Fibroblast of skin of scalp (primary cell): ENCODE data around the gene ABR.
A peak's percentile ranks its signal among the peaks of the same experiment; 100 is the strongest.
"Not testable (repeated sequence)": the region's sequence is repeated elsewhere in the genome, so short reads cannot be mapped to it uniquely, and the experiment has no call there.

Experiments used
- DNase-seq: peaks from one replicate; pipeline ENCODE4 v3.0.0-alpha.2; 2013

Gene ABR

GRCh38 chr17:1173432-1174262 is 6.1 kb downstream of the ABR start:
- DNase-seq = no peak

- DNase-seq = no peak
These were observed 7.8 kb downstream of the ABR start for GRCh38 chr17:1171953-1172352.

GRCh38 chr17:1170739-1171138 is 9.0 kb downstream of the ABR start:
- no peak for DNase-seq

GRCh38 chr17:1169929-1170312 is 9.9 kb downstream of the ABR start:
- no peak for DNase-seq

- no peak for DNase-seq
These were observed 10.4 kb downstream of the ABR start for GRCh38 chr17:1169221-1169928.

GRCh38 chr17:1168533-1169220 is 11.1 kb downstream of the ABR start:
- no peak for DNase-seq

GRCh38 chr17:1166276-1166675 is 13.5 kb downstream of the ABR start:
- DNase-seq = no peak

- no peak for DNase-seq
These were observed 13.9 kb downstream of the ABR start for GRCh38 chr17:1165836-1166235.

- no peak for DNase-seq
These were observed 14.7 kb downstream of the ABR start for GRCh38 chr17:1164935-1165556.

GRCh38 chr17:1162116-1162855 is 17.5 kb downstream of the ABR start:
- no peak for DNase-seq

GRCh38 chr17:1160591-1161390 is 19.0 kb downstream of the ABR start:
- DNase-seq = no peak

- peak; percentile 46 for DNase-seq
These were observed 20.2 kb downstream of the ABR start for GRCh38 chr17:1159431-1160180.

GRCh38 chr17:1158879-1159278 is 20.9 kb downstream of the ABR start:
- peak; percentile 70 for DNase-seq

GRCh38 chr17:1156864-1157263 is 22.9 kb downstream of the ABR start:
- DNase-seq = no peak

- DNase-seq = no peak
These were observed 25.1 kb downstream of the ABR start for GRCh38 chr17:1154704-1155103.

- DNase-seq = peak; percentile 87
These were observed 25.8 kb downstream of the ABR start for GRCh38 chr17:1153795-1154546.

- not testable (repeated sequence) for DNase-seq
These were observed 27.2 kb downstream of the ABR start for GRCh38 chr17:1152582-1152981.

GRCh38 chr17:1150863-1151600 is 28.7 kb downstream of the ABR start:
- no peak for DNase-seq

GRCh38 chr17:1149869-1150268 is 29.9 kb downstream of the ABR start:
- DNase-seq = no peak
